HG02852 (cell line): ENCODE measurements around the gene EGR1.
"Not testable (repeated sequence)": the region's sequence is repeated elsewhere in the genome, so short reads cannot be mapped to it uniquely, and the experiment has no call there.

Source experiments
- ATAC-seq: cut with Tn5 transposase; IDR thresholded peaks from one replicate; pipeline ENCODE4 v1.9.1; 2021; ENCODE audit warnings: mild to moderate bottlenecking, moderate library complexity; ENCODE audit not compliant: unreplicated experiment

Gene EGR1

GRCh38 chr5:138468966-138469539 lies 3.8 kb downstream of the EGR1 start:
- no peak for ATAC-seq

DNA sequence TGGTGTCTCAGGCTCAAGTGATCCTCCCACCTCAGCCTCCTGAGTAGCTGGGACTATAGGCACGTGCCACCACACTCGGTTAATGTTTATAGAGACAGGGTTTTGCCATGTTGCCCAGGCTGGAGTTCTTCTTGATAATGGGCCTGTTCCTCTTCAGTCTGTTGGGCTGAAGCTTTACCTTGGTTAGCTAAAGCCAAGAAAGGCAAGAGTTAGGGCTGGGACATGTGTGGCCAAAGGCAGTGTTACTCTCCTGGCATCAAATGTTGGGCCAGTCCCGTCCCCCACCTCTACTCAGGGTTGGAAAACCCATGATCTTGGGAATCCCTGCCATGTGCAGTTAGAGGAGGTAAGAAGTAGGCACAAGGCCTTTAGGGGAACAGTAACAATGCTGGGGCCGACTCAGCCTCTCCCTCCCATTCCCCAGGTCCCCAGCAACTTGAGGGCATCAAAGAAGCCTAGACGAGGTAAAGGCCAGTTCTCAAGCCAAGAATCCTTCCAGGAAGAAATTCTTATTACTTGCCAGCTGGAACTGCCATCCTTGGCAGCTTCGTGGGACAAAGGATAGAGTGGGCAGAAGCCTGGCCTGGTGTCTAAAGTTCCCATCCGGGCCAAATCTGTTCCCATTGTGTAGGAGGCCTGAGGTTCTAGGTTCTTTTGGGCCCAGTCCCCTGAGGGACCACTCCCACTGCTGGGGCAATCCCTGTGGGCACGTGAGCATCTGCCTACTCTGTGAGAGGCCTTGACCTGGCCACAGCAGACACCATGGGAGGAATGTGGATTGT lies 4.5 kb downstream of the EGR1 start:
- ATAC-seq = no peak

- no peak for ATAC-seq
Observed at GRCh38 chr5:138470322-138471051, 5.2 kb downstream of the EGR1 start.

GRCh38 chr5:138471052-138471361 lies 5.7 kb downstream of the EGR1 start:
- no peak for ATAC-seq

DNA sequence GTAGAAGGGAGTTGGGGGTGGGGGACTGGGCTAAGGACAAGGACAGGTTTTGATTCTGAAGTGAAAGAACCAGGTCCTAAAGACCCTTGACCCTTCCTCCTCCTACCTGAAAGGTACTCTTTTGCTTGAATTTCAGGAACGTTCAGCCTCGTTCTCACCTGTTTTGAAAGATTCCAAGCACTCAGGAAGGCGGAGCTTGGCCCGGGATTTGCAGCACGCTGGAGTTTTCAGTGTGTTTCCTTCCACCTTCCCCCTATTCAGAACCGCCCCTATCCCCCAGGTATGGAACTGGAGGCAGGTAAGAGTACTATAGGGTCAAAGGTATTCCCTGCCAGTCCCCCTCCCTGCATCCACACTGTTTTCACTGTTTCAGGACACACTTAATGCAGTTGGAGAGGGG lies 7.1 kb downstream of the EGR1 start:
- ATAC-seq = no peak

DNA sequence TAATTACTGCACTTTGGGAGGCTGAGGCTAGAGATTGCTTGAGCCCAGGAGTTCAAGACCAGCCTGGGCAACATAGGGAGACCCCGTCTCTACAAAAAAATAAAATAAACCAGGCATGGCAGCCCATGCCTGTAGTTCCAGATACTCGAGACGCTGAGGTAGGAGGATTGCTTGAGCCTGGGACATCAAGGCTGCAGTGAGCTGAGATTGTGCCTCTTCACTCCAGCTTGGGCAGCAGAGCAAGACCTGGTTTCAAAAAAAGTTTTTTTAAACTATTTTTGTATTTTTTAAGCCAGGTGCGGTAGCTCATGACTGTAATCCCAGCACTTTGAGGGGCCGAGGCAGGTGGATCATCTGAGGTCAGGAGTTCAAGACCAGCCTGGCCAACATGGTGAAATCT lies 7.9 kb downstream of the EGR1 start:
- not testable (repeated sequence) for ATAC-seq

GRCh38 chr5:138476918-138477317 lies 11.6 kb downstream of the EGR1 start:
- ATAC-seq = no peak

GRCh38 chr5:138482638-138483037 lies 17.4 kb downstream of the EGR1 start:
- no peak for ATAC-seq

- ATAC-seq = no peak
Observed at GRCh38 chr5:138488481-138488945, 23.2 kb downstream of the EGR1 start.

GRCh38 chr5:138489683-138490061 lies 24.4 kb downstream of the EGR1 start:
- ATAC-seq = no peak

DNA sequence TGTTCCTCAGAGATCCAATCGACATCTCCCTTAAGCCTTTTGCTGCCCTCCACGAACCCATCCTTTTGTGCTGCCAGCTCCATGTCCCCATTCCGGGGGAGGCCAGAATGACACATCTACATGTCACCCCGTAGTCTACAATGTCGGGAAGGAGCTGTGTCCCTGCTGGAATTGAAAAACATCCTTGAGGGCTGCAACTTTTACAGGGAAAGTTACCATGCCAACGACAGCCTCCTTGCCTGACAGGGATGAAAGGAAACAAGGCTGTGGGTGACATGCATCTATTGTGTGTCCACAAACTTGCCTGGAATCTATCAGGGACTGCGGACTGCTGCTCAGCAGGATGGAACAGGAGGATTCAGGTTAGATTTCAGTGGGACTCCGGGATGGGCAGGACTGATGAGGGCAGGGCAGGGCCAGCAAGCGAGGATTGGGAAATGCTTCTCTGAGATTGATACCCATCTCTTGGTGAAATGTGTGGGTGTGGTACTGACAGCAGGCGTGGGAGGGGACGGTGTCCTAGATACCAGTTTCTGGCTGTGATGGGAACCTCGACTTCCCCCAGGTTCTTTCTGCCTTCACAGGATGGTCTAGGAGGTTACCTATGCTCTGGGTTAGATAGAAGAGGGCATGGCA lies 25.5 kb downstream of the EGR1 start:
- ATAC-seq = no peak

DNA sequence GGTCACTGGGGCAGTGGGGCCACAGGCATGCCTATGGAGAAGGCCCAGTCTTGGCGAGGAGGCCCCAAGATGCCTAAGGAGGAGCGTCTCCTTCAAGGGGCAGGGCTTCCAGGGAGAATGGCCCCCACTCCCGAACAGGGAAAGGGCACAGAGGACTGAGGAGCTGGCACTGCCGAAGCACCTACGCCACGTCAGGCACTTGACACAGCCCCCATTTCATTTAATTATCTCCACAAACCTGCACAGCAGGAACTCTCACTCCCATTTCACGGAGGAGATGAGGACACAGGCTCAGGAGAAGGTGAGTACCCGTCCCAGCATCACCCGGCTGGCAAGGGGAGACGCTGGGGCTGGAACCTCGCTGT lies 26.0 kb downstream of the EGR1 start:
- no peak for ATAC-seq

DNA sequence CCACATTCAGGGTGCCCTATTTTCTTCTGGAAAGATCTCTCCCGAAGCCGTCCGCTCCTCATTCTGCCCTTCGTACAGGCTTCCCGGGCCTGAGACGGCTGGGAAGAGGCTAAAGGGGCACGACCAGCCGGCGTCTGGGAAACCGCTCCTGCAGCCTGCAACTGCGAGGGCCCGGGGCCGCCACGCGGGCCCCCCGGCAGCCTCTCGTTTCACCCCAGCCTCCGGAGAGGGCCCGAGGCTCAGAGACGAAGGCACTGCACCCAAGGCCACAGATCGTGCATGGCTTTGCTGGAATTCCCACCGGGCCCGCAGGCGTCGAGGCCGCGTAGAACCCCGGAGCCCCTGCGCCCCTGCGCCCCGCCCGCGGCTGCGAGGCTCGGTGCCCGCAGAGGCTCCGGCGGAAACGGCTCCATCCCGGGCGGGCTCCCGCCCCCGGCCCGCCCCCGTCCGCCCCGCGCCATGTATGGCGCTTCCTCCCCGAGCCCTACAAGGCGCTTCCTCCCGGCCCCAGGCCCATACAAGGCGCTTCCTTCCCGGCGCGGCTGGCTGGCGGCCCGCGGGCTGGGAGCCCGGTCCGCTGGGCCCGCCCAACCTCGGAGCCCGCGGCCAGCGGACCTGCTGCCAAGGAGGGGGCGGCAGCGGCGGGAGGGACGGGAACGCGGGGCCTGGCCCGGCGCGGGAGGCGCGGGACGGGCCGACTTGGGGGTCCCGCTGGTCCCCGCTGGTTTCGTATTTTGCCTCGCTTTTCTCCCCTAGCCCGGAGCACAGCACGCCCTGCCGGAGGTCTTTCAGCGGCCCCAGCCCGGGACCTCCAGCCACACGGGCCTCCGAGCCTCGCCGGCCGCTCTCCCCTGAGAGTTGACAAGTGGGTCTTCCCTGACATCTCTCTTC lies 26.6 kb downstream of the EGR1 start:
- peak; percentile 98 for ATAC-seq

GRCh38 chr5:138492560-138493045 lies 27.3 kb downstream of the EGR1 start:
- no peak for ATAC-seq

DNA sequence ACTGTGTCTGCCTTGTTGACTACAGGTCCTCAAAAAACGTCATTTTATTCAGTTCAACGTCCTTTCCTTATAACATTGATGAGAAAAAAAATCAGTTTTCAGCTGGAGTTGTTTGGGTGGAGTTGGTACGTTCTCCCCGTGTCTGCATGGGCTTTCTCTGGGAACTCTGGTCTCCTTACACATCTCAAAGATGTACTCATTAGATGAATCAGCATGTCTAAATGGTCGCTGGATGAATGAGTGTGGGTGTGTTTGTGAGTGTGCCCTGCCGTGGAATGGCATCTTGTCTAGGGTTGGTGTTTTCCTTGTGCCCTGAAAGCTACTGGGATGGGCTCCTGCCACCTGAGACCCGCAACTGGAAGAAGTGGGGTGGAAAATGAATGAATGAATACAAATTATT lies 30.1 kb downstream of the EGR1 start:
- ATAC-seq = no peak

DNA sequence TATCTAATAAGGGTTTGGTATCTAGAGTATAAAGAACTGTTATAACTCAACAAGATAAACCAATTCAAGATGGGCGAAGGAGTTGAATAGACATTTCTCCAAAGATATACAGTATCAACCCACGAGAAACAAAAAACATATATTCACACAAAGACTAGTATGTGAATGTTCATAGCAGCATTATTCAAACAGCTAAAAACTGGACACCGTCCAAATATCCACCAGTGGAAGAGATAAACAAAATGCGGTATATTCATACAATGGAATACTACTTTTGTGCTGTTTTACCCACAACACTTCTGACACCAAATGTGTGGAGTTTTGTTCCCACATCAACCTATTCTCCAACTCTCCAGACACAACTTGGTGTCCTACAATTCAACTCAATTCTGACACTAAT lies 33.1 kb downstream of the EGR1 start:
- ATAC-seq = no peak

DNA sequence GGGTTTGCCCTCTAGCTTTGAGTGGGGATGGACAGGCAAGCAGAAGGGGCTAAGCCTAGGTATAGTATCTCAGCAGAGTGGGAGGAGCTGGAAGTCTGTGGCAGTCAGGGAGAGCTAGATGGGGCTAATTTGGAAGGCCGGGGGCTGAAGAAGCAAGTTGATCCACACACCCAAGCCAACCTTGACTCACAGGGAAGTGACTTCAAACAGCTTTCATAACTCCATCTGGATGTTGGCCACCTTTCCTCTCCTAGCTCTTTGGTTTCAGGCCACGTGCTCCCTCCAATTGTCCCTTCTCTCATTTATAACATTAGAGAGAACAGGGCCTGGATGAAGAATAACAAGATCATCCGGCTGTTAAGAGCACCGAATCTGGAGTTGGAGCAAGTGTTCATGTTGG lies 36.8 kb downstream of the EGR1 start:
- ATAC-seq = no peak

GRCh38 chr5:138502521-138502920 lies 37.2 kb downstream of the EGR1 start:
- ATAC-seq = no peak

DNA sequence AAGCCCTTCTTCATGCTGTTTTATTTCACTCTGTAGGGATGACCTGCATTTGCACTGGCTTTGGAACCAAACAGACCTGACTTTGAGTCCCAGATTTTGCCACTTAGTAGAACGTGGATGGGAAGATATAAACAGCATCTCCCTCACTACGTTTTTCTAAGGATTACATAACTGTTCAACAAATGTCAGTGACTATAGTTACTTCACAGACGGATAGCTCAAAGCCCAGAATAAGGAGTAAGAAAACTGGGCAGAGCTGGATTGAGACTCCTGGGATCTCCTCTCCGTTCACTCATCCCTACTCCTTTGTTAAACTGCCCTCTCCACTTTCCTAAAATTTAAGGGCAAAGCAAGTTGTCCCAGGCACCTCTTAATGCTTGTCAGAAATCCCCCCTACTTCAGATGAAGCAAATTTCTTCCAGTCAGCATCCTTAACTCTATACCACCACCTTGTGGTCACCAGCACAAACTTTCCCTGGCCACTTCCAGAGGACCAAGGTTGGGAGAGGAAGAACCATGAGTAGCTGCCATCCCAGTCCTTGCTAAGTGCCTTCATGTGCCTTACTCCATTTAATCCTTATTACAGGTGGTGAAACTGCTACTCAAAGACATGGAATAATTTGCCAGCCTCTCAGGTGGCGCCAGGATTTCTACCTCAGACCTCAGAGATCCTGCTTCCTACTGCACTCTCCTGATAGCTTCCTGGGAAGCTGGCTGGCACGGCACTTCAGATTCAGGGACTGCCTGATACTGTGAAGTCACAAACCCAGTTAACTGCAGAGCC lies 38.4 kb downstream of the EGR1 start:
- ATAC-seq = no peak

DNA sequence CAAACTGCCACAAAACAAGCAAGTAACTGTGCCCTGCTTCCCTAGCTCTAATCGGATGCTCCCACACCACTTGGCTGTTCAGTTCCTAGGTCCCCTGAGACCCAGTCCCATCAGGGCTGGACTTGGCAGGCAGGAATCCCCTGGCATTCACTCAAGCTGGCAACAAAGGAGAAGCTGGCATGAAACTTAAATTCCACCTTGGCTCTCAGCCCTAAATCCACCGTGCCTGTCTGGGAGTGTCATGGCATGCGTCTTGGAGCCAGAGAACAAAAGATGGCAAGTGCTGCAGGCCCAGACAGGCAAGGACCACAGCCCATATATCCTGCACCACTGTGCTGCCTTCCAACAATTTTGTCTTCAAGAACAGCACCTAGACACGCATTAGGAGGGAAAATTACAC lies 39.5 kb downstream of the EGR1 start:
- ATAC-seq = no peak
